ENCODE measurements around the gene KCNQ1. TPM values are rescaled to one million over a fixed set of nuclear protein-coding genes. Genes with fewer than 3 reads are reported as not detected.
A peak's percentile ranks its signal among the peaks of the same experiment; 100 is the strongest.

KCNQ1 gene
- total and polyA plus RNA-seq, 2 of the 13 experiments (the other 11 are each of a cell fraction or from before 2014, with no cell fraction given), result 0.02 to 0.08 TPM

DNA sequence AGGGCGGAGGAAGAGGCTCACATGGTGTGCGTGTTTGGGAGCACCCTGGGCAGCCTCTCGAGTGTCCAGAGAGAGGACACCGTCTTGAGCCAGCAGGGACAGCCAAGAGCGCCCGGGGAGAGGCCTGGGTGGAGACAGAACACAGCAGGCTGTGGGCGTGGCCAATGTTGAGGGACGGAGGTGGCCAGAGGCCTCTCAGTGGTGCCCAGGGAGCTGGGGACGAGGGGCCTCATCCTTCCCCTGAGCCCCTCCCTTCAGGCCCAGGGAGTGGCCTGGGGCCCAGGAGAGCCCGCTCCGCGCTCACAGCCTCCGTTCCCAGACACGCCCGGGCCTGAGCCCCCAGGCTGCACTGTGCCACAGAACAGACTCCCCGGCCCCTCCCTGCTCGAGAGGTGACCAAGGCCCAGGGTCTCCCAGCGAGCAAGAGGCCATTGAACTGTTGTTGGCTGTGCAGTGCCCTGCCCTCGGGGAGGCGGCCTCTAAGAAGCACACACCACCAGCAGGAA lies 392.3 kb downstream of the KCNQ1 start (continued):
- TF ChIP-seq, protein P1, sequence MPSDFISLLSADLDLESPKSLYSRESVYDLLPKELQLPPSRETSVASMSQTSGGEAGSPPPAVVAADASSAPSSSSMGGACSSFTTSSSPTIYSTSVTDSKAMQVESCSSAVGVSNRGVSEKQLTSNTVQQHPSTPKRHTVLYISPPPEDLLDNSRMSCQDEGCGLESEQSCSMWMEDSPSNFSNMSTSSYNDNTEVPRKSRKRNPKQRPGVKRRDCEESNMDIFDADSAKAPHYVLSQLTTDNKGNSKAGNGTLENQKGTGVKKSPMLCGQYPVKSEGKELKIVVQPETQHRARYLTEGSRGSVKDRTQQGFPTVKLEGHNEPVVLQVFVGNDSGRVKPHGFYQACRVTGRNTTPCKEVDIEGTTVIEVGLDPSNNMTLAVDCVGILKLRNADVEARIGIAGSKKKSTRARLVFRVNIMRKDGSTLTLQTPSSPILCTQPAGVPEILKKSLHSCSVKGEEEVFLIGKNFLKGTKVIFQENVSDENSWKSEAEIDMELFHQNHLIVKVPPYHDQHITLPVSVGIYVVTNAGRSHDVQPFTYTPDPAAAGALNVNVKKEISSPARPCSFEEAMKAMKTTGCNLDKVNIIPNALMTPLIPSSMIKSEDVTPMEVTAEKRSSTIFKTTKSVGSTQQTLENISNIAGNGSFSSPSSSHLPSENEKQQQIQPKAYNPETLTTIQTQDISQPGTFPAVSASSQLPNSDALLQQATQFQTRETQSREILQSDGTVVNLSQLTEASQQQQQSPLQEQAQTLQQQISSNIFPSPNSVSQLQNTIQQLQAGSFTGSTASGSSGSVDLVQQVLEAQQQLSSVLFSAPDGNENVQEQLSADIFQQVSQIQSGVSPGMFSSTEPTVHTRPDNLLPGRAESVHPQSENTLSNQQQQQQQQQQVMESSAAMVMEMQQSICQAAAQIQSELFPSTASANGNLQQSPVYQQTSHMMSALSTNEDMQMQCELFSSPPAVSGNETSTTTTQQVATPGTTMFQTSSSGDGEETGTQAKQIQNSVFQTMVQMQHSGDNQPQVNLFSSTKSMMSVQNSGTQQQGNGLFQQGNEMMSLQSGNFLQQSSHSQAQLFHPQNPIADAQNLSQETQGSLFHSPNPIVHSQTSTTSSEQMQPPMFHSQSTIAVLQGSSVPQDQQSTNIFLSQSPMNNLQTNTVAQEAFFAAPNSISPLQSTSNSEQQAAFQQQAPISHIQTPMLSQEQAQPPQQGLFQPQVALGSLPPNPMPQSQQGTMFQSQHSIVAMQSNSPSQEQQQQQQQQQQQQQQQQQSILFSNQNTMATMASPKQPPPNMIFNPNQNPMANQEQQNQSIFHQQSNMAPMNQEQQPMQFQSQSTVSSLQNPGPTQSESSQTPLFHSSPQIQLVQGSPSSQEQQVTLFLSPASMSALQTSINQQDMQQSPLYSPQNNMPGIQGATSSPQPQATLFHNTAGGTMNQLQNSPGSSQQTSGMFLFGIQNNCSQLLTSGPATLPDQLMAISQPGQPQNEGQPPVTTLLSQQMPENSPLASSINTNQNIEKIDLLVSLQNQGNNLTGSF (CRISPR knock-in tag; IDR thresholded peaks at IDR 0.05), result no peak
- no peak for TF ChIP-seq TCF7L2 (IDR thresholded peaks at IDR 0.05; ENCODE audit: low read depth, low read length)
- peak; percentile 23; the same call in 1 of the 2 replicates for TF ChIP-seq KDM5B (CRISPR knock-in tag; IDR thresholded peaks at IDR 0.05; ENCODE audit: borderline replicate concordance)
- TF ChIP-seq, protein P2, sequence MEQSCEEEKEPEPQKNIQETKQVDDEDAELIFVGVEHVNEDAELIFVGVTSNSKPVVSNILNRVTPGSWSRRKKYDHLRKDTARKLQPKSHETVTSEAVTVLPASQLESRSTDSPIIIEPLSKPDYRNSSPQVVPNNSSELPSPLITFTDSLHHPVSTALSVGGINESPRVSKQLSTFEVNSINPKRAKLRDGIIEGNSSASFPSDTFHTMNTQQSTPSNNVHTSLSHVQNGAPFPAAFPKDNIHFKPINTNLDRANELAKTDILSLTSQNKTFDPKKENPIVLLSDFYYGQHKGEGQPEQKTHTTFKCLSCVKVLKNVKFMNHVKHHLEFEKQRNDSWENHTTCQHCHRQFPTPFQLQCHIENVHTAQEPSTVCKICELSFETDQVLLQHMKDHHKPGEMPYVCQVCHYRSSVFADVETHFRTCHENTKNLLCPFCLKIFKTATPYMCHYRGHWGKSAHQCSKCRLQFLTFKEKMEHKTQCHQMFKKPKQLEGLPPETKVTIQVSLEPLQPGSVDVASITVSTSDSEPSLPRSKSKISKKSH (CRISPR knock-in tag; IDR thresholded peaks at IDR 0.05; ENCODE audit: borderline replicate concordance), result no peak
- TF ChIP-seq, protein P3, sequence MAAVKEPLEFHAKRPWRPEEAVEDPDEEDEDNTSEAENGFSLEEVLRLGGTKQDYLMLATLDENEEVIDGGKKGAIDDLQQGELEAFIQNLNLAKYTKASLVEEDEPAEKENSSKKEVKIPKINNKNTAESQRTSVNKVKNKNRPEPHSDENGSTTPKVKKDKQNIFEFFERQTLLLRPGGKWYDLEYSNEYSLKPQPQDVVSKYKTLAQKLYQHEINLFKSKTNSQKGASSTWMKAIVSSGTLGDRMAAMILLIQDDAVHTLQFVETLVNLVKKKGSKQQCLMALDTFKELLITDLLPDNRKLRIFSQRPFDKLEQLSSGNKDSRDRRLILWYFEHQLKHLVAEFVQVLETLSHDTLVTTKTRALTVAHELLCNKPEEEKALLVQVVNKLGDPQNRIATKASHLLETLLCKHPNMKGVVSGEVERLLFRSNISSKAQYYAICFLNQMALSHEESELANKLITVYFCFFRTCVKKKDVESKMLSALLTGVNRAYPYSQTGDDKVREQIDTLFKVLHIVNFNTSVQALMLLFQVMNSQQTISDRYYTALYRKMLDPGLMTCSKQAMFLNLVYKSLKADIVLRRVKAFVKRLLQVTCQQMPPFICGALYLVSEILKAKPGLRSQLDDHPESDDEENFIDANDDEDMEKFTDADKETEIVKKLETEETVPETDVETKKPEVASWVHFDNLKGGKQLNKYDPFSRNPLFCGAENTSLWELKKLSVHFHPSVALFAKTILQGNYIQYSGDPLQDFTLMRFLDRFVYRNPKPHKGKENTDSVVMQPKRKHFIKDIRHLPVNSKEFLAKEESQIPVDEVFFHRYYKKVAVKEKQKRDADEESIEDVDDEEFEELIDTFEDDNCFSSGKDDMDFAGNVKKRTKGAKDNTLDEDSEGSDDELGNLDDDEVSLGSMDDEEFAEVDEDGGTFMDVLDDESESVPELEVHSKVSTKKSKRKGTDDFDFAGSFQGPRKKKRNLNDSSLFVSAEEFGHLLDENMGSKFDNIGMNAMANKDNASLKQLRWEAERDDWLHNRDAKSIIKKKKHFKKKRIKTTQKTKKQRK (IDR thresholded peaks at IDR 0.05; ENCODE audit: low read length), result no peak
- TF ChIP-seq RXRA (CRISPR knock-in tag; IDR thresholded peaks at IDR 0.05), result 0 out of 2 replicates have a peak, but pooled peaks have one; percentile 14
- TF ChIP-seq, protein P4, sequence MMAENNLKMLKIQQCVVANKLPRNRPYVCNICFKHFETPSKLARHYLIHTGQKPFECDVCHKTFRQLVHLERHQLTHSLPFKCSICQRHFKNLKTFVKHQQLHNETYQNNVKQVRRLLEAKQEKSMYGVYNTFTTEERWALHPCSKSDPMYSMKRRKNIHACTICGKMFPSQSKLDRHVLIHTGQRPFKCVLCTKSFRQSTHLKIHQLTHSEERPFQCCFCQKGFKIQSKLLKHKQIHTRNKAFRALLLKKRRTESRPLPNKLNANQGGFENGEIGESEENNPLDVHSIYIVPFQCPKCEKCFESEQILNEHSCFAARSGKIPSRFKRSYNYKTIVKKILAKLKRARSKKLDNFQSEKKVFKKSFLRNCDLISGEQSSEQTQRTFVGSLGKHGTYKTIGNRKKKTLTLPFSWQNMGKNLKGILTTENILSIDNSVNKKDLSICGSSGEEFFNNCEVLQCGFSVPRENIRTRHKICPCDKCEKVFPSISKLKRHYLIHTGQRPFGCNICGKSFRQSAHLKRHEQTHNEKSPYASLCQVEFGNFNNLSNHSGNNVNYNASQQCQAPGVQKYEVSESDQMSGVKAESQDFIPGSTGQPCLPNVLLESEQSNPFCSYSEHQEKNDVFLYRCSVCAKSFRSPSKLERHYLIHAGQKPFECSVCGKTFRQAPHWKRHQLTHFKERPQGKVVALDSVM (CRISPR knock-in tag; IDR thresholded peaks at IDR 0.05), result peak; percentile 46; the same call in 1 of the 2 replicates
- no peak for TF ChIP-seq DR1 (CRISPR knock-in tag; IDR thresholded peaks at IDR 0.05)
- TF ChIP-seq, protein P5, sequence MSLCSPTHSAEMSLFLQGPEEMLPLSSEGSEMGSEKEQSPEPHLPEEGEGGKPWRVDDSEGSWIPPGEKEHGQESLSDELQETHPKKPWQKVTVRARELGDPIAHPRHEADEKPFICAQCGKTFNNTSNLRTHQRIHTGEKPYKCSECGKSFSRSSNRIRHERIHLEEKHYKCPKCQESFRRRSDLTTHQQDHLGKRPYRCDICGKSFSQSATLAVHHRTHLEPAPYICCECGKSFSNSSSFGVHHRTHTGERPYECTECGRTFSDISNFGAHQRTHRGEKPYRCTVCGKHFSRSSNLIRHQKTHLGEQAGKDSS (CRISPR knock-in tag; IDR thresholded peaks at IDR 0.05; ENCODE audit: borderline replicate concordance, low read depth), result 0 out of 2 replicates have a peak, but pooled peaks have one; percentile 39
- TF ChIP-seq HDAC2 (CRISPR knock-in tag; IDR thresholded peaks at IDR 0.05), result 0 out of 2 replicates have a peak, but pooled peaks have one; percentile 20

Data from HepG2 (cell line).